Mesenchymal stem cell (in vitro differentiated cells and primary cell): ENCODE measurements around the gene MIF4GD.

Source experiments
- DNase-seq: peaks from one replicate; pipeline ENCODE4 v3.0.0-alpha.2; 2013
- H2AFZ ChIP-seq: one replicate; pipeline ENCODE4 v1.6.1; 2013; ENCODE audit warnings: low read depth, mild to moderate bottlenecking, control low read depth, inconsistent platforms, low read length, moderate library complexity
- H2AK5ac ChIP-seq: 2 replicates; pipeline ENCODE4 v1.6.1; 2013; ENCODE audit warnings: low read length, moderate library complexity, mild to moderate bottlenecking, inconsistent platforms; ENCODE audit not compliant: severe bottlenecking
- H2BK120ac ChIP-seq: one replicate; pipeline ENCODE4 v1.6.1; 2013; ENCODE audit warnings: low read depth, mild to moderate bottlenecking, inconsistent platforms, low read length, moderate library complexity
- H2BK12ac ChIP-seq, 2 experiments: one replicate each; pipeline ENCODE4 v1.6.1; 2013; ENCODE audit warnings: inconsistent platforms in 2 of 2, low read length in 2 of 2, mild to moderate bottlenecking in 2 of 2, moderate library complexity in 2 of 2, control low read depth in 1 of 2
- H2BK15ac ChIP-seq: one replicate; pipeline ENCODE4 v1.6.1; 2013; ENCODE audit warnings: mild to moderate bottlenecking, low read depth, inconsistent platforms; ENCODE audit not compliant: poor library complexity, severe bottlenecking
- H2BK5ac ChIP-seq: 2 replicates; pipeline ENCODE4 v1.6.1; 2013; ENCODE audit warnings: low read depth, mild to moderate bottlenecking, low read length, control low read depth, inconsistent platforms; ENCODE audit not compliant: poor library complexity, severe bottlenecking
- H3K14ac ChIP-seq, 2 experiments: one replicate each; pipeline ENCODE4 v1.6.1; 2013; ENCODE audit warnings: inconsistent platforms in 2 of 2, low read length in 2 of 2, control low read depth in 1 of 2, mild to moderate bottlenecking in 1 of 2, moderate library complexity in 1 of 2
- H3K18ac ChIP-seq, 2 experiments: one replicate each; pipeline ENCODE4 v1.6.1; 2013; ENCODE audit warnings: inconsistent platforms in 2 of 2, low read length in 2 of 2, control low read depth in 1 of 2, low read depth in 1 of 2, mild to moderate bottlenecking in 1 of 2
- H3K23ac ChIP-seq, 2 experiments: one replicate each; pipeline ENCODE4 v1.6.1; 2013; ENCODE audit warnings: inconsistent platforms in 2 of 2, low read length in 2 of 2, mild to moderate bottlenecking in 2 of 2, moderate library complexity in 2 of 2, control low read depth in 1 of 2
- H3K27ac ChIP-seq: 2 replicates; pipeline ENCODE4 v1.5.1; 2013; ENCODE audit warnings: mild to moderate bottlenecking, moderate library complexity, low read length, control low read depth, inconsistent platforms; ENCODE audit not compliant: poor library complexity, severe bottlenecking
- H3K27me3 ChIP-seq, 2 experiments: 2 replicates each; pipeline versions ENCODE4 v1.6.1 to v1.7.0; 2013; ENCODE audit warnings: low read length in 2 of 2, mild to moderate bottlenecking in 2 of 2, moderate library complexity in 2 of 2, control low read depth in 1 of 2, inconsistent platforms in 1 of 2; ENCODE audit not compliant: control insufficient read depth in 1 of 2, insufficient read depth in 1 of 2
- H3K36me3 ChIP-seq, 2 experiments: 2 replicates each; pipeline versions ENCODE4 v1.6.1 to v1.7.0; 2013; ENCODE audit warnings: low read length in 2 of 2, control low read depth in 1 of 2, inconsistent platforms in 1 of 2, low read depth in 1 of 2, mild to moderate bottlenecking in 1 of 2; ENCODE audit not compliant: insufficient read depth in 2 of 2, control insufficient read depth in 1 of 2
- H3K4ac ChIP-seq, 2 experiments: one replicate each; pipeline ENCODE4 v1.6.1; 2013; ENCODE audit warnings: inconsistent platforms in 2 of 2, low read length in 2 of 2, mild to moderate bottlenecking in 2 of 2, moderate library complexity in 2 of 2, control low read depth in 1 of 2, low read depth in 1 of 2
- H3K4me1 ChIP-seq: 2 replicates; pipeline ENCODE4 v1.6.1; 2013; ENCODE audit warnings: low read depth, low read length, control low read depth; ENCODE audit not compliant: control insufficient read depth, insufficient read depth
- H3K4me2 ChIP-seq: 2 replicates; pipeline ENCODE4 v1.6.1; 2013; ENCODE audit warnings: low read length, mild to moderate bottlenecking, inconsistent platforms; ENCODE audit not compliant: poor library complexity, severe bottlenecking
- H3K4me3 ChIP-seq, 2 experiments: 2 replicates each; pipeline versions ENCODE4 v1.5.1 to v1.7.0; 2013; ENCODE audit warnings: low read length in 2 of 2, mild to moderate bottlenecking in 2 of 2, control low read depth in 1 of 2, low read depth in 1 of 2; ENCODE audit not compliant: insufficient read depth in 1 of 2
- H3K79me1 ChIP-seq: replicated peaks from 2 replicates; pipeline ENCODE4 v1.6.1; 2013; ENCODE audit warnings: mild to moderate bottlenecking, control low read depth, low read length, inconsistent platforms; ENCODE audit not compliant: poor library complexity, severe bottlenecking
- H3K9ac ChIP-seq: 2 replicates; pipeline ENCODE4 v1.7.0; 2013; ENCODE audit warnings: mild to moderate bottlenecking, low read length, moderate library complexity
- H3K9me3 ChIP-seq: 2 replicates; pipeline ENCODE4 v1.7.0; 2013; ENCODE audit warnings: mild to moderate bottlenecking, low read length; ENCODE audit not compliant: control insufficient read depth
- H4K8ac ChIP-seq: one replicate; pipeline ENCODE4 v1.6.1; 2013; ENCODE audit warnings: inconsistent platforms, mild to moderate bottlenecking, low read length, moderate library complexity
- H4K91ac ChIP-seq: one replicate; pipeline ENCODE4 v1.6.1; 2013; ENCODE audit warnings: mild to moderate bottlenecking, low read length, inconsistent platforms
- WGBS: methylation state at CpG from one replicate; pipeline ENCODE4 v1.1.7; 2013; ENCODE audit warnings: mixed read lengths; 5-methylcytosine and 5-hydroxymethylcytosine counted together

MIF4GD gene

GRCh38 chr17:75289115-75289831 is 18.2 kb upstream of the MIF4GD start, which contains the start of gene SLC25A19:
Gene SLC25A19 (minus strand): TSS chr17:75289433. CDS start chr17:75286764, 2,669 bp downstream.
- peak; percentile 99 for DNase-seq
- Histone ChIP-seq H4K91ac (peak within 1 kb of the TSS; percentile 43), H3K4me2 (peak within 1 kb of the TSS; percentile 95), H3K23ac (no peak within 1 kb of the TSS), H2BK120ac (peak within 1 kb of the TSS; percentile 52), H3K36me3 (peaks cover 9 to 12% of the 10 kb centered on the region in 2 experiments), H3K4me1 (peaks cover 3% of the 10 kb centered on the region), H3K9ac (peak within 1 kb of the TSS; percentile 99), H4K8ac (peak within 1 kb of the TSS; percentile 97), H3K4ac (peak within 1 kb of the TSS; percentile 79 to 80), H2BK5ac (no peak within 1 kb of the TSS), H3K79me1 (peaks cover 3% of the 10 kb centered on the region), H3K4me3 (peak within 1 kb of the TSS; percentile 79 to 99), H2AK5ac (no peak within 1 kb of the TSS), H3K9me3 (no peaks in the 10 kb centered on the region), H2BK12ac (peak within 1 kb of the TSS in 1 of 2 experiments; percentile 32), H2BK15ac (peak within 1 kb of the TSS; percentile 30), H3K27me3 (no peaks in the 10 kb centered on the region), H2AFZ (peak within 1 kb of the TSS; percentile 75), H3K18ac (peak within 1 kb of the TSS; percentile 85 to 88), H3K27ac (peak within 1 kb of the TSS; percentile 68), H3K14ac (peak within 1 kb of the TSS in 1 of 2 experiments; percentile 78)
- WGBS: 1% methylated on average over 57 of the region's 65 CpGs

- H4K8ac ChIP-seq: no peak overlapping the region
- H3K4ac ChIP-seq: no peak overlapping the region
- H2BK12ac ChIP-seq: no peak overlapping the region
- H4K91ac ChIP-seq: no peak overlapping the region
- H3K9ac ChIP-seq: peak overlapping the region; percentile 99
- peaks cover 3% of the 10 kb centered on the region for H3K79me1 ChIP-seq
- no peak for DNase-seq
- H3K9me3 ChIP-seq: no peaks in the 10 kb centered on the region
- H2BK15ac ChIP-seq: no peak overlapping the region
- no peak overlapping the region for H2AK5ac ChIP-seq
- H2BK5ac ChIP-seq: no peak overlapping the region
- peaks cover 9 to 12% of the 10 kb centered on the region in 2 experiments for H3K36me3 ChIP-seq
- H3K18ac ChIP-seq: no peak overlapping the region
- no peaks in the 10 kb centered on the region for H3K27me3 ChIP-seq
- peak overlapping the region; percentile 79 to 99 for H3K4me3 ChIP-seq
- no peak overlapping the region for H3K23ac ChIP-seq
- H3K27ac ChIP-seq: no peak overlapping the region
- H3K14ac ChIP-seq: no peak overlapping the region
- H3K4me1 ChIP-seq: peaks cover 3% of the 10 kb centered on the region
- H3K4me2 ChIP-seq: peak overlapping the region; percentile 95
- no peak overlapping the region for H2BK120ac ChIP-seq
- peak overlapping the region; percentile 75 for H2AFZ ChIP-seq
- WGBS: under 1% methylated on average over 14 of the region's 14 CpGs
Measured at GRCh38 chr17:75288770-75289114, 17.7 kb upstream of the MIF4GD start.

GRCh38 chr17:75288359-75288758 is 17.3 kb upstream of the MIF4GD start:
- Histone ChIP-seq H4K8ac (no peak overlapping the region), H3K23ac (no peak overlapping the region), H3K4ac (no peak overlapping the region), H4K91ac (no peak overlapping the region), H3K27ac (no peak overlapping the region), H2AK5ac (no peak overlapping the region), H3K18ac (no peak overlapping the region), H3K27me3 (no peaks in the 10 kb centered on the region), H3K9me3 (no peaks in the 10 kb centered on the region), H2BK12ac (no peak overlapping the region), H3K4me2 (no peak overlapping the region), H2BK15ac (no peak overlapping the region), H3K36me3 (peaks cover 9 to 12% of the 10 kb centered on the region in 2 experiments), H2BK5ac (no peak overlapping the region), H3K14ac (no peak overlapping the region), H3K4me1 (peaks cover 3% of the 10 kb centered on the region), H3K79me1 (peaks cover 3% of the 10 kb centered on the region), H2AFZ (no peak overlapping the region), H3K9ac (peak overlapping the region; percentile 99), H3K4me3 (peak overlapping the region in 1 of 2 experiments; percentile 99), H2BK120ac (no peak overlapping the region)
- no CpG with 5 or more reads among the region's 2 CpGs for WGBS
- DNase-seq: no peak

GRCh38 chr17:75287221-75287620 is 16.2 kb upstream of the MIF4GD start:
- no peak overlapping the region for H2BK120ac ChIP-seq
- H3K79me1 ChIP-seq: peaks cover 3% of the 10 kb centered on the region
- H3K36me3 ChIP-seq: peaks cover 10 to 12% of the 10 kb centered on the region in 2 experiments
- no peak for DNase-seq
- H4K91ac ChIP-seq: no peak overlapping the region
- no peak overlapping the region for H3K9ac ChIP-seq
- no peaks in the 10 kb centered on the region for H3K9me3 ChIP-seq
- H3K14ac ChIP-seq: no peak overlapping the region
- peaks cover 3% of the 10 kb centered on the region for H3K4me1 ChIP-seq
- no peak overlapping the region for H3K4me2 ChIP-seq
- no peaks in the 10 kb centered on the region for H3K27me3 ChIP-seq
- no peak overlapping the region for H2BK15ac ChIP-seq
- H3K4ac ChIP-seq: no peak overlapping the region
- no peak overlapping the region for H2AK5ac ChIP-seq
- 94% methylated on average over 9 of the region's 9 CpGs for WGBS
- no peak overlapping the region for H3K4me3 ChIP-seq
- no peak overlapping the region for H2BK5ac ChIP-seq
- no peak overlapping the region for H3K18ac ChIP-seq
- H2AFZ ChIP-seq: no peak overlapping the region
- no peak overlapping the region for H2BK12ac ChIP-seq
- H3K23ac ChIP-seq: no peak overlapping the region
- H4K8ac ChIP-seq: no peak overlapping the region
- H3K27ac ChIP-seq: no peak overlapping the region
